Skeletal muscle satellite cell (primary cell): Measurements from ENCODE around the gene C9orf153. TPM values are rescaled to one million over a fixed set of nuclear protein-coding genes. Genes with fewer than 3 reads are reported as not detected.

Source experiments
- small RNA-seq: library from RNA; depleted of rRNA; stranded (forward); fragments of <200 nt; gene quantifications from one replicate; pipeline ENCODE3, GENCODE V24; 2012

Gene C9orf153

Small RNA genes within 50 kb of the gene (small RNA-seq; reads per million reads assigned to genes)
- gene AL137849.1 (not detected), gene RN7SKP264 (not detected)
